H9 (cell line): ENCODE measurements around the gene SDR42E2. TPM values are rescaled to one million over a fixed set of nuclear protein-coding genes. Genes with fewer than 3 reads are reported as not detected.

Source experiments
- DNase-seq: peaks from one replicate; pipeline ENCODE4 v3.0.0-alpha.2; 2017
- H2AFZ ChIP-seq: one replicate; pipeline ENCODE4 v1.6.1; 2013; ENCODE audit warnings: mild to moderate bottlenecking, low read length, control low read depth, moderate library complexity
- H2AK5ac ChIP-seq: 2 replicates; pipeline ENCODE4 v1.6.1; 2013; ENCODE audit warnings: low read length, control low read depth, mixed read lengths; ENCODE audit not compliant: insufficient read length
- H2BK120ac ChIP-seq: one replicate; pipeline ENCODE4 v1.6.1; 2013; ENCODE audit warnings: low read depth, mild to moderate bottlenecking, low read length, control low read depth, inconsistent platforms; ENCODE audit not compliant: poor library complexity, severe bottlenecking
- H2BK12ac ChIP-seq: 2 replicates; pipeline ENCODE4 v1.6.1; 2013; ENCODE audit warnings: low read length, control low read depth, mixed read lengths, low read depth; ENCODE audit not compliant: insufficient read length
- H2BK15ac ChIP-seq: 2 replicates; pipeline ENCODE4 v1.6.1; 2013; ENCODE audit warnings: low read depth, low read length, control low read depth
- H2BK20ac ChIP-seq: one replicate; pipeline ENCODE4 v1.6.1; 2013; ENCODE audit warnings: low read depth, mild to moderate bottlenecking, low read length, control low read depth, inconsistent platforms; ENCODE audit not compliant: poor library complexity, severe bottlenecking
- H2BK5ac ChIP-seq: 2 replicates; pipeline ENCODE4 v1.6.1; 2013; ENCODE audit warnings: low read length, control low read depth, mixed read lengths; ENCODE audit not compliant: insufficient read length
- H3K14ac ChIP-seq: 2 replicates; pipeline ENCODE4 v1.6.1; 2013; ENCODE audit warnings: low read length, control low read depth; ENCODE audit not compliant: insufficient read depth
- H3K18ac ChIP-seq: 2 replicates; pipeline ENCODE4 v1.6.1; 2013; ENCODE audit warnings: low read depth, mild to moderate bottlenecking, mixed read lengths, low read length, control low read depth; ENCODE audit not compliant: insufficient read length
- H3K23ac ChIP-seq: 2 replicates; pipeline ENCODE4 v1.6.1; 2013; ENCODE audit warnings: low read length, control low read depth, mixed read lengths, low read depth; ENCODE audit not compliant: insufficient read length
- H3K23me2 ChIP-seq: 2 replicates; pipeline ENCODE4 v1.6.1; 2013; ENCODE audit warnings: low read depth, mild to moderate bottlenecking, mixed read lengths, low read length, control low read depth; ENCODE audit not compliant: insufficient read length, poor library complexity, severe bottlenecking
- H3K27ac ChIP-seq: 2 replicates; pipeline ENCODE4 v1.5.1; 2013; ENCODE audit warnings: low read length, control low read depth, mixed read lengths, low read depth; ENCODE audit not compliant: insufficient read length
- H3K27me3 ChIP-seq: 2 replicates; pipeline ENCODE4 v1.6.1; 2013; ENCODE audit warnings: low read length, control low read depth, inconsistent platforms; ENCODE audit not compliant: insufficient read depth
- H3K4ac ChIP-seq: 2 replicates; pipeline ENCODE4 v1.6.1; 2013; ENCODE audit warnings: low read depth, mild to moderate bottlenecking, control low read depth, inconsistent platforms, low read length, moderate library complexity
- H3K4me1 ChIP-seq: 2 replicates; pipeline ENCODE4 v1.6.1; 2013; ENCODE audit warnings: low read length, control low read depth, inconsistent platforms; ENCODE audit not compliant: insufficient read depth
- H3K4me2 ChIP-seq: 2 replicates; pipeline ENCODE4 v1.6.1; 2013; ENCODE audit warnings: low read length, control low read depth, mixed read lengths; ENCODE audit not compliant: insufficient read length, insufficient read depth
- H3K56ac ChIP-seq: 2 replicates; pipeline ENCODE4 v1.6.1; 2013; ENCODE audit warnings: low read depth, mild to moderate bottlenecking, mixed read lengths, low read length, control low read depth; ENCODE audit not compliant: insufficient read length
- H3K79me1 ChIP-seq: 2 replicates; pipeline ENCODE4 v1.6.1; 2013; ENCODE audit warnings: low read depth, mild to moderate bottlenecking, moderate library complexity, low read length, control low read depth, inconsistent platforms; ENCODE audit not compliant: insufficient read depth, poor library complexity, severe bottlenecking
- H3K79me2 ChIP-seq: 2 replicates; pipeline ENCODE4 v1.6.1; 2013; ENCODE audit warnings: low read length, control low read depth, inconsistent platforms; ENCODE audit not compliant: insufficient read depth
- H3K9ac ChIP-seq: 2 replicates; pipeline ENCODE4 v1.6.1; 2013; ENCODE audit warnings: low read length, control low read depth, mixed read lengths; ENCODE audit not compliant: insufficient read length; ENCODE audit errors: extremely low read depth
- H3K9me3 ChIP-seq: one replicate; pipeline ENCODE4 v1.6.1; 2013; ENCODE audit warnings: low read depth, low read length, inconsistent platforms; ENCODE audit not compliant: control insufficient read depth
- H3T11ph ChIP-seq: one replicate; pipeline ENCODE4 v1.6.1; 2013; ENCODE audit warnings: mild to moderate bottlenecking, low read length, control low read depth, inconsistent platforms
- H4K20me1 ChIP-seq: one replicate; pipeline ENCODE4 v1.6.1; 2013; ENCODE audit not compliant: control insufficient read depth, insufficient read length, insufficient read depth
- H4K5ac ChIP-seq: 2 replicates; pipeline ENCODE4 v1.6.1; 2013; ENCODE audit warnings: low read depth, mild to moderate bottlenecking, mixed read lengths, low read length, control low read depth; ENCODE audit not compliant: insufficient read length
- H4K8ac ChIP-seq: replicated peaks from 2 replicates; pipeline ENCODE4 v1.6.1; 2013; ENCODE audit warnings: low read length, control low read depth, mixed read lengths, low read depth; ENCODE audit not compliant: insufficient read length
- H4K91ac ChIP-seq: 2 replicates; pipeline ENCODE4 v1.6.1; 2013; ENCODE audit warnings: low read depth, mild to moderate bottlenecking, moderate library complexity, mixed read lengths, low read length, control low read depth; ENCODE audit not compliant: insufficient read length
- H3K27ac Mint-ChIP-seq, 3 experiments: 2 replicates in 2 of 3; 3 replicates in 1 of 3; pipeline ENCODE4 v1.8.0; 2020 to 2021; ENCODE audit warnings: mixed read lengths in 3 of 3, mild to moderate bottlenecking in 1 of 3, moderate library complexity in 1 of 3
- H3K27me3 Mint-ChIP-seq: 2 replicates; pipeline ENCODE4 v1.8.0; 2021; ENCODE audit warnings: low read depth, mild to moderate bottlenecking, moderate library complexity, mixed read lengths
- H3K36me3 Mint-ChIP-seq, 3 experiments: 2 replicates in 2 of 3; 3 replicates in 1 of 3; pipeline ENCODE4 v1.8.0; 2020 to 2021; ENCODE audit warnings: low read depth in 3 of 3, mixed read lengths in 3 of 3; ENCODE audit not compliant: insufficient read depth in 1 of 3
- H3K4me1 Mint-ChIP-seq, 2 experiments: 2 replicates each; pipeline ENCODE4 v1.8.0; 2020; ENCODE audit warnings: mixed read lengths in 2 of 2
- H3K4me3 Mint-ChIP-seq, 2 experiments: 2 replicates in 1 of 2; 3 replicates in 1 of 2; pipeline ENCODE4 v1.8.0; 2020 to 2021; ENCODE audit warnings: mild to moderate bottlenecking in 2 of 2, mixed read lengths in 2 of 2, moderate library complexity in 1 of 2
- H3K9me3 Mint-ChIP-seq, 2 experiments: 2 replicates in 1 of 2; 3 replicates in 1 of 2; pipeline ENCODE4 v1.8.0; 2020; ENCODE audit warnings: mild to moderate bottlenecking in 2 of 2, mixed read lengths in 2 of 2, moderate library complexity in 1 of 2
- CTCF ChIP-seq: fragments of 200-600 bp; sonication (generic); conservative IDR thresholded peaks from 3 replicates; pipeline ENCODE4 v1.8.0; 2021; ENCODE audit warnings: antibody characterized with exemption, mild to moderate bottlenecking
- WGBS: extraction: QIAGEN DNeasy Blood & Tissue Kit; methylation state at CpG from one replicate; pipeline ENCODE4 v1.1.7; 2013; ENCODE audit warnings: missing lambda C conversion rate, low lambda C conversion rate, mixed read lengths; ENCODE audit not compliant: insufficient read length; ENCODE audit errors: extremely low coverage; 5-methylcytosine and 5-hydroxymethylcytosine counted together
- total RNA-seq: library from RNA; stranded (reverse); gene quantifications from 2 replicates; pipeline ENCODE4 v1.2.1, GENCODE V29; 2021

The SDR42E2 gene
- total RNA-seq, 1 experiment from 2014 or later: 0.09 TPM

- Mint-ChIP-seq H3K4me3 (no peak overlapping the region), H3K27me3 (no peaks in the 10 kb centered on the region; the same call in 1 of the 2 replicates), H3K4me1 (peaks cover 24 to 26% of the 10 kb centered on the region in 2 experiments), H3K27ac (no peak overlapping the region), H3K36me3 (peaks cover 0 to 1% (median 0%) of the 10 kb centered on the region in 3 experiments; a peak in 2 of 7 replicates), H3K9me3 (0 out of 5 replicates have a peak, but pooled peaks cover 0 to 2% of the 10 kb centered on the region in 2 experiments)
- Histone ChIP-seq H2BK12ac (no peak overlapping the region), H3K23me2 (no peaks in the 10 kb centered on the region), H3K79me1 (peaks cover 2% of the 10 kb centered on the region), H3K14ac (no peak overlapping the region), H4K5ac (no peak overlapping the region), H3K4me1 (peaks cover 3% of the 10 kb centered on the region; the same call in 1 of the 2 replicates), H4K20me1 (no peaks in the 10 kb centered on the region), H2BK5ac (no peak overlapping the region), H3K79me2 (no peaks in the 10 kb centered on the region), H3T11ph (no peak overlapping the region), H2AK5ac (no peak overlapping the region), H3K4ac (no peak overlapping the region), H4K8ac (no peak overlapping the region), H3K56ac (no peak overlapping the region), H3K9ac (no peak overlapping the region), H4K91ac (no peak overlapping the region), H2AFZ (no peak overlapping the region), H3K23ac (no peak overlapping the region), H2BK20ac (no peak overlapping the region), H2BK15ac (no peak overlapping the region), H3K9me3 (no peaks in the 10 kb centered on the region), H3K18ac (no peak overlapping the region), H3K27ac (no peak overlapping the region), H3K27me3 (no peaks in the 10 kb centered on the region), H3K4me2 (no peak overlapping the region), H2BK120ac (no peak overlapping the region)
- TF ChIP-seq CTCF: no peak
- no peak for DNase-seq
- no CpG with 5 or more reads among the region's 9 CpGs for WGBS
These were observed 58.4 kb downstream of the SDR42E2 start for GRCh38 chr16:22220714-22221113.
